Left kidney (tissue), 8 donors: ENCODE results near the gene MFAP5. TPM values are rescaled to one million over a fixed set of nuclear protein-coding genes. Genes with fewer than 3 reads are reported as not detected.

ENCODE experiments used
- DNase-seq: peaks from one replicate; pipeline ENCODE4 v3.0.0-alpha.2; 2013
- long read RNA-seq, 8 donors: transcript quantifications; one replicate each; lab custom pipeline, GENCODE V29; 2026
- polyA plus RNA-seq: library from polyadenylated mRNA; unstranded; fragments of 120-200 nt; gene quantifications from one replicate; pipeline ENCODE4 v1.2.1, GENCODE V29; 2013; ENCODE audit not compliant: insufficient read length

The MFAP5 gene
- 0.25 TPM for polyA plus RNA-seq
- long read RNA-seq, donor 1, partial matches to known transcripts, result 0 of 3 reads
- long read RNA-seq, donor 1, other reads (novel, unspliced or antisense), result 0 of 3 reads
- long read RNA-seq, donor 2, partial matches to known transcripts, result 0 of 2 reads
- long read RNA-seq, donor 2, other reads (novel, unspliced or antisense), result 0 of 2 reads
- long read RNA-seq, donor 3, result 0 reads
- long read RNA-seq, donor 4, result 0 reads
- long read RNA-seq, donor 5, result 0 reads
- long read RNA-seq, donor 6, transcript MFAP5-201 (10 exons, 2,845 nt), result major isoform, 8 of 39 reads
- long read RNA-seq, donor 6, partial matches to known transcripts, result 27 of 39 reads
- long read RNA-seq, donor 6, other reads (novel, unspliced or antisense), result 0 of 39 reads
- long read RNA-seq, donor 7, partial matches to known transcripts, result 0 of 4 reads
- long read RNA-seq, donor 7, other reads (novel, unspliced or antisense), result 0 of 4 reads
- long read RNA-seq, donor 8, result 0 reads

- DNase-seq, result no peak
Measured at GRCh38 chr12:8662593-8662992, at the start of gene MFAP5. MFAP5 (minus strand) TSS chr12:8662826; CDS start chr12:8662104, 722 bp downstream.

- no peak for DNase-seq
Measured at GRCh38 chr12:8709124-8709830, 46.7 kb upstream of the MFAP5 start.

- no peak for DNase-seq
Measured at GRCh38 chr12:8702159-8702558, 39.5 kb upstream of the MFAP5 start.

GRCh38 chr12:8701046-8701660 is 38.5 kb upstream of the MFAP5 start:
- DNase-seq, result no peak

GRCh38 chr12:8699714-8700113 is 37.1 kb upstream of the MFAP5 start:
- DNase-seq, result no peak

GRCh38 chr12:8698879-8699278 is 36.3 kb upstream of the MFAP5 start:
- no peak for DNase-seq

GRCh38 chr12:8698132-8698851 is 35.7 kb upstream of the MFAP5 start:
- DNase-seq, result peak; percentile 38

- DNase-seq, result peak; percentile 89
Measured at GRCh38 chr12:8697476-8698131, 35.0 kb upstream of the MFAP5 start, which contains the start of gene RIMKLB. RIMKLB (plus strand) TSS chr12:8697991; CDS start chr12:8713867, 15,876 bp downstream.

GRCh38 chr12:8697120-8697475 is 34.5 kb upstream of the MFAP5 start:
- peak; percentile 49 for DNase-seq

- DNase-seq, result peak; percentile 33
Measured at GRCh38 chr12:8696442-8697090, 33.9 kb upstream of the MFAP5 start.

GRCh38 chr12:8695116-8695515 is 32.5 kb upstream of the MFAP5 start:
- DNase-seq, result no peak

- DNase-seq, result peak; percentile 90
Measured at GRCh38 chr12:8692573-8692972, 29.9 kb upstream of the MFAP5 start.

- DNase-seq, result no peak
Measured at GRCh38 chr12:8689681-8690080, 27.1 kb upstream of the MFAP5 start.

GRCh38 chr12:8687846-8688601 is 25.4 kb upstream of the MFAP5 start:
- peak; percentile 85 for DNase-seq

- DNase-seq, result no peak
Measured at GRCh38 chr12:8685051-8685450, 22.4 kb upstream of the MFAP5 start.

- DNase-seq, result no peak
Measured at GRCh38 chr12:8681129-8681884, 18.7 kb upstream of the MFAP5 start.

- no peak for DNase-seq
Measured at GRCh38 chr12:8680533-8680932, 17.9 kb upstream of the MFAP5 start.

- DNase-seq, result no peak
Measured at GRCh38 chr12:8678661-8679111, 16.1 kb upstream of the MFAP5 start.

- no peak for DNase-seq
Measured at GRCh38 chr12:8677362-8677761, 14.7 kb upstream of the MFAP5 start.
